CD4-positive, alpha-beta memory T cell (primary cell): Measurements from ENCODE around the gene YARS1. TPM values are rescaled to one million over a fixed set of nuclear protein-coding genes. Genes with fewer than 3 reads are reported as not detected.

Experiments
- CTCF ChIA-PET: fragments of 350-600 bp; sonication (Branson Sonifier 250); formaldehyde crosslinking; loops from one replicate; lab custom pipeline; 2021; ENCODE audit warnings: inconsistent platforms; ENCODE audit not compliant: partially characterized antibody; lab: Charles Lee
- POLR2A ChIA-PET: fragments of 350-600 bp; sonication (Branson Sonifier 250); formaldehyde crosslinking; loops from one replicate; lab custom pipeline; 2021; ENCODE audit not compliant: partially characterized antibody; lab: Charles Lee
- DNase-seq, 5 donors: peaks; one replicate each; pipeline versions ENCODE4 v3.0.0 to v3.0.0-alpha.2; 2020 to 2022; ENCODE audit warnings: mixed read lengths in 1 of 5
- H3K27ac ChIP-seq: one replicate; pipeline ENCODE4 v1.7.0; 2013; ENCODE audit warnings: low read depth, low read length
- H3K27me3 ChIP-seq: 2 replicates; pipeline ENCODE4 v1.7.0; 2013; ENCODE audit warnings: mild to moderate bottlenecking, low read length, moderate library complexity; ENCODE audit not compliant: insufficient read depth
- H3K36me3 ChIP-seq: 2 replicates; pipeline ENCODE4 v1.7.0; 2013; ENCODE audit warnings: mild to moderate bottlenecking, low read length, moderate library complexity; ENCODE audit not compliant: insufficient read depth
- H3K4me1 ChIP-seq: 2 replicates; pipeline ENCODE4 v1.7.0; 2013; ENCODE audit warnings: mild to moderate bottlenecking, low read length, moderate library complexity; ENCODE audit not compliant: insufficient read depth
- H3K4me3 ChIP-seq, 2 donors: one replicate each; pipeline ENCODE4 v1.7.0; 2013; ENCODE audit warnings: low read length in 2 of 2, mild to moderate bottlenecking in 1 of 2
- H3K9me3 ChIP-seq, 2 donors: one replicate each; pipeline ENCODE4 v1.7.0; 2013; ENCODE audit warnings: low read length in 2 of 2, control low read depth in 1 of 2; ENCODE audit not compliant: control insufficient read depth in 1 of 2
- H3K27ac Mint-ChIP-seq, 7 donors: one replicate each; pipeline ENCODE4 v1.8.0; 2020 to 2021; ENCODE audit warnings: mixed read lengths in 7 of 7, mild to moderate bottlenecking in 6 of 7, inconsistent platforms in 3 of 7, moderate library complexity in 3 of 7
- H3K27me3 Mint-ChIP-seq, 2 donors: one replicate each; pipeline ENCODE4 v1.8.0; 2020 to 2021; ENCODE audit warnings: mixed read lengths in 2 of 2
- H3K36me3 Mint-ChIP-seq, 2 donors: one replicate each; pipeline ENCODE4 v1.8.0; 2020 to 2021; ENCODE audit warnings: mixed read lengths in 2 of 2, inconsistent platforms in 1 of 2, mild to moderate bottlenecking in 1 of 2
- H3K4me1 Mint-ChIP-seq, 4 donors: one replicate each; pipeline ENCODE4 v1.8.0; 2020 to 2021; ENCODE audit warnings: mixed read lengths in 4 of 4, mild to moderate bottlenecking in 1 of 4
- H3K4me3 Mint-ChIP-seq, 8 donors: one replicate each; pipeline ENCODE4 v1.8.0; 2020 to 2021; ENCODE audit warnings: mixed read lengths in 8 of 8, mild to moderate bottlenecking in 7 of 8, moderate library complexity in 6 of 8, inconsistent platforms in 3 of 8
- H3K9me3 Mint-ChIP-seq, 8 donors: one replicate each; pipeline ENCODE4 v1.8.0; 2020 to 2021; ENCODE audit warnings: mixed read lengths in 8 of 8, mild to moderate bottlenecking in 5 of 8, inconsistent platforms in 3 of 8, moderate library complexity in 1 of 8
- intact Hi-C: fragments of 100-400 bp; cut with micrococcal nuclease; formaldehyde crosslinking; loops from one replicate; pipeline ENCODE4 v1.15.1; 2023
- polyA plus RNA-seq, 2 donors: library from polyadenylated mRNA; unstranded; fragments of 300-500 nt; fragmentation: Illumina TruSeq; gene quantifications; one replicate each; pipeline ENCODE4 v1.2.3, GENCODE V29; 2021
- total RNA-seq, 2 experiments: library from RNA; stranded (reverse); gene quantifications; one replicate each; pipeline ENCODE4 v1.2.3, GENCODE V29; 2021

YARS1 gene
- total and polyA plus RNA-seq, 4 experiments from 2014 or later: 46.6 to 114 (median 89.8) TPM

- Mint-ChIP-seq H3K4me1 (peaks cover 6 to 10% (median 8%) of the 10 kb centered on the region in 4 donors), H3K9me3 (no peaks in the 10 kb centered on the region), H3K36me3 (no peaks in the 10 kb centered on the region), H3K27me3 (peaks cover 0 to 2% of the 10 kb centered on the region in 2 donors), H3K4me3 (no peak overlapping the region), H3K27ac (no peak overlapping the region)
- Histone ChIP-seq H3K36me3 (no peaks in the 10 kb centered on the region), H3K4me1 (peaks cover 5% of the 10 kb centered on the region), H3K27me3 (no peaks in the 10 kb centered on the region), H3K27ac (no peak overlapping the region), H3K9me3 (no peaks in the 10 kb centered on the region), H3K4me3 (no peak overlapping the region)
- POLR2A ChIA-PET: no interaction called here
- intact Hi-C loops: no loop called here
- no peak for DNase-seq
- CTCF ChIA-PET: interaction anchor here (0.5 to 1.8 kb wide), 3 partner anchors 22 to 99 kb away, joined by 3 to 7 read pairs (median 3); no protein-coding TSS in a partner anchor
These were observed 83.4 kb downstream of the YARS1 start for GRCh38 chr1:32733582-32734321.

- peaks cover 13% of the 10 kb centered on the region for H3K4me1 ChIP-seq
- no peak overlapping the region for H3K27ac ChIP-seq
- no peaks in the 10 kb centered on the region for H3K36me3 ChIP-seq
- ChIA-PET CTCF (interaction anchor here (0.5 to 2.5 kb wide), 3 partner anchors 17 to 32 kb away, joined by 3 to 25 read pairs (median 3); no protein-coding TSS in a partner anchor), POLR2A (interaction anchor here (1.3 kb wide), 1 partner anchor 17 kb away, joined by 3 read pairs; no protein-coding TSS in a partner anchor)
- no peaks in the 10 kb centered on the region for H3K36me3 Mint-ChIP-seq
- no peaks in the 10 kb centered on the region for H3K27me3 ChIP-seq
- H3K4me1 Mint-ChIP-seq: peaks cover 9 to 15% (median 13%) of the 10 kb centered on the region in 4 donors
- intact Hi-C loops: no loop called here
- H3K9me3 Mint-ChIP-seq: no peaks in the 10 kb centered on the region
- H3K4me3 ChIP-seq: no peak overlapping the region
- DNase-seq: no peak
- H3K27ac Mint-ChIP-seq: peak overlapping the region in 1 of 7 donors; percentile 36
- H3K27me3 Mint-ChIP-seq: peaks cover 0 to 5% of the 10 kb centered on the region in 2 donors
- no peak overlapping the region for H3K4me3 Mint-ChIP-seq
- H3K9me3 ChIP-seq: no peaks in the 10 kb centered on the region
These were observed 87.7 kb downstream of the YARS1 start for GRCh38 chr1:32729254-32730046.

- no peak overlapping the region for H3K4me3 Mint-ChIP-seq
- no peaks in the 10 kb centered on the region for H3K27me3 ChIP-seq
- no peak overlapping the region for H3K27ac ChIP-seq
- no peaks in the 10 kb centered on the region for H3K36me3 ChIP-seq
- H3K9me3 Mint-ChIP-seq: no peaks in the 10 kb centered on the region
- H3K4me1 ChIP-seq: peaks cover 13% of the 10 kb centered on the region
- ChIA-PET CTCF (interaction anchor here (2.5 kb wide), 1 partner anchor 16 kb away, joined by 25 read pairs; no protein-coding TSS in a partner anchor), POLR2A (interaction anchor here (1.3 kb wide), 1 partner anchor 16 kb away, joined by 3 read pairs; no protein-coding TSS in a partner anchor)
- no peak overlapping the region for H3K4me3 ChIP-seq
- DNase-seq: no peak
- peaks cover 9 to 15% (median 13%) of the 10 kb centered on the region in 4 donors for H3K4me1 Mint-ChIP-seq
- H3K27me3 Mint-ChIP-seq: peaks cover 0 to 6% of the 10 kb centered on the region in 2 donors
- intact Hi-C loops: no loop called here
- no peaks in the 10 kb centered on the region for H3K9me3 ChIP-seq
- no peaks in the 10 kb centered on the region for H3K36me3 Mint-ChIP-seq
- H3K27ac Mint-ChIP-seq: no peak overlapping the region
These were observed 88.6 kb downstream of the YARS1 start for GRCh38 chr1:32728413-32729077.

GRCh38 chr1:32727876-32728275, 89.3 kb downstream of the YARS1 start:
- H3K27ac ChIP-seq: no peak overlapping the region
- peaks cover 0 to 6% of the 10 kb centered on the region in 2 donors for H3K27me3 Mint-ChIP-seq
- no peak overlapping the region for H3K4me3 ChIP-seq
- no peaks in the 10 kb centered on the region for H3K36me3 Mint-ChIP-seq
- no peaks in the 10 kb centered on the region for H3K27me3 ChIP-seq
- peak overlapping the region in 1 of 7 donors; percentile 1 for H3K27ac Mint-ChIP-seq
- H3K36me3 ChIP-seq: no peaks in the 10 kb centered on the region
- POLR2A ChIA-PET: no interaction called here
- intact Hi-C loops: no loop called here
- peaks cover 9 to 15% (median 12%) of the 10 kb centered on the region in 4 donors for H3K4me1 Mint-ChIP-seq
- CTCF ChIA-PET: interaction anchor here (2.5 kb wide), 1 partner anchor 15 kb away, joined by 25 read pairs; no protein-coding TSS in a partner anchor
- H3K4me1 ChIP-seq: peaks cover 13% of the 10 kb centered on the region
- H3K4me3 Mint-ChIP-seq: no peak overlapping the region
- no peak for DNase-seq
- H3K9me3 Mint-ChIP-seq: no peaks in the 10 kb centered on the region
- no peaks in the 10 kb centered on the region for H3K9me3 ChIP-seq

- H3K27ac ChIP-seq: no peak overlapping the region
- H3K36me3 ChIP-seq: no peaks in the 10 kb centered on the region
- no peaks in the 10 kb centered on the region for H3K36me3 Mint-ChIP-seq
- H3K27me3 ChIP-seq: no peaks in the 10 kb centered on the region
- no peaks in the 10 kb centered on the region for H3K9me3 Mint-ChIP-seq
- H3K4me1 Mint-ChIP-seq: peaks cover 0 to 7% (median 6%) of the 10 kb centered on the region in 4 donors
- no peak overlapping the region for H3K27ac Mint-ChIP-seq
- no peak overlapping the region for H3K4me3 ChIP-seq
- no peak overlapping the region for H3K4me3 Mint-ChIP-seq
- POLR2A ChIA-PET: no interaction called here
- H3K4me1 ChIP-seq: peaks cover 8% of the 10 kb centered on the region
- H3K27me3 Mint-ChIP-seq: peaks cover 3 to 6% of the 10 kb centered on the region in 2 donors
- intact Hi-C loops: no loop called here
- DNase-seq: no peak
- CTCF ChIA-PET: no interaction called here
- no peaks in the 10 kb centered on the region for H3K9me3 ChIP-seq
These were observed 91.6 kb downstream of the YARS1 start for GRCh38 chr1:32725615-32725982.
